ENCODE data around the gene RPUSD4.

DNA sequence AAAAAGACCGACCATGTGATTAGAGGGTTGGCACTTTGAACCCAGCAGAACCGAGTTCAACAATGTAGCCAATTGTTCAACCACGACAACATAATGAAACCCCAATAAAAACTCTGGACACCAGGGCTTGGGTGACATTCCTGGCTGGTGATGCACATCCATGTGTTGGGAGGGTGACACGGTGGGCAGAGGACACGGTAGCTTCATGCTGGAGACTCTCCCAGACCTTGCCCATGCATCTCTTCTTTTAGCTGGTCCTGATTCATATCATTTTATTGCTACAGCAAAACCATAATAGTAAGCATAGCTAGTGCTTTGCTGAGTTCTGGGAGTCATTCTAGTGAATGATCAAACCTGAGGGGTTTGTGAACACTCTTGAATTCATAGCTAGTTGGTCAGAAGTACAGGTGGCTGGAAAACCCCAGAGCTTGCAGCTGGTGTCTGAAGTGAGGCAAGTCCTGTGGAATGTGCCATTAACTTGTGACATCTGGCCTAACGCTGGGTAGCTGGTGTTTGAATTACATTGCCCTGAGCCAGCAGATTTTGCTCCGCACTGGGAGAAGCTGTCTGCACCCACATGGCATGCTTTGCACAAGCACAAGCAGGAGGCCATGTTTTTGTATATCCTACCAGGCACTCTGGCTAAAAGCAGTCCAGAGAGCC, 14.0 kb downstream of the RPUSD4 start:
- TF ChIP-seq, protein P1, sequence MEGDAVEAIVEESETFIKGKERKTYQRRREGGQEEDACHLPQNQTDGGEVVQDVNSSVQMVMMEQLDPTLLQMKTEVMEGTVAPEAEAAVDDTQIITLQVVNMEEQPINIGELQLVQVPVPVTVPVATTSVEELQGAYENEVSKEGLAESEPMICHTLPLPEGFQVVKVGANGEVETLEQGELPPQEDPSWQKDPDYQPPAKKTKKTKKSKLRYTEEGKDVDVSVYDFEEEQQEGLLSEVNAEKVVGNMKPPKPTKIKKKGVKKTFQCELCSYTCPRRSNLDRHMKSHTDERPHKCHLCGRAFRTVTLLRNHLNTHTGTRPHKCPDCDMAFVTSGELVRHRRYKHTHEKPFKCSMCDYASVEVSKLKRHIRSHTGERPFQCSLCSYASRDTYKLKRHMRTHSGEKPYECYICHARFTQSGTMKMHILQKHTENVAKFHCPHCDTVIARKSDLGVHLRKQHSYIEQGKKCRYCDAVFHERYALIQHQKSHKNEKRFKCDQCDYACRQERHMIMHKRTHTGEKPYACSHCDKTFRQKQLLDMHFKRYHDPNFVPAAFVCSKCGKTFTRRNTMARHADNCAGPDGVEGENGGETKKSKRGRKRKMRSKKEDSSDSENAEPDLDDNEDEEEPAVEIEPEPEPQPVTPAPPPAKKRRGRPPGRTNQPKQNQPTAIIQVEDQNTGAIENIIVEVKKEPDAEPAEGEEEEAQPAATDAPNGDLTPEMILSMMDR (IDR thresholded peaks at IDR 0.05; ENCODE audit: low read depth, low read length, poor library complexity, severe bottlenecking) = no peak
- TF ChIP-seq EZH2phosphoT487 (IDR thresholded peaks at IDR 0.05; ENCODE audit: borderline replicate concordance, low read length) = no peak

All from DOHH2 (cell line).